Ishikawa (cell line): ENCODE measurements around the gene LPP.

ENCODE experiments used
- CEBPB ChIP-seq: IDR thresholded peaks from 2 replicates; pipeline ENCODE4 v1.6.1; 2012
- CREB1 ChIP-seq: IDR thresholded peaks from 2 replicates; pipeline ENCODE4 v1.6.1; 2012; ENCODE audit warnings: low read depth
- EGR1 ChIP-seq: IDR thresholded peaks from 2 replicates; pipeline ENCODE4 v1.6.1; 2012
- EP300 ChIP-seq: IDR thresholded peaks from 2 replicates; pipeline ENCODE4 v1.6.1; 2012; ENCODE audit warnings: borderline replicate concordance
- FOXM1 ChIP-seq: IDR thresholded peaks from 2 replicates; pipeline ENCODE4 v1.6.1; 2012; ENCODE audit warnings: low read depth, borderline replicate concordance
- MAX ChIP-seq: IDR thresholded peaks from 2 replicates; pipeline ENCODE4 v1.6.1; 2012
- NFIC ChIP-seq: IDR thresholded peaks from 2 replicates; pipeline ENCODE4 v1.6.1; 2012
- RAD21 ChIP-seq: IDR thresholded peaks from 2 replicates; pipeline ENCODE4 v1.6.1; 2012; ENCODE audit warnings: low read depth
- REST ChIP-seq: IDR thresholded peaks from 2 replicates; pipeline ENCODE4 v1.6.1; 2012; ENCODE audit warnings: low read depth, mild to moderate bottlenecking
- TAF1 ChIP-seq: IDR thresholded peaks from 2 replicates; pipeline ENCODE4 v1.6.1; 2012; ENCODE audit warnings: low read depth, mild to moderate bottlenecking
- TCF12 ChIP-seq: IDR thresholded peaks from 2 replicates; pipeline ENCODE4 v1.6.1; 2012; ENCODE audit warnings: low read depth
- TEAD4 ChIP-seq: IDR thresholded peaks from 2 replicates; pipeline ENCODE4 v1.6.1; 2012
- USF1 ChIP-seq: IDR thresholded peaks from 2 replicates; pipeline ENCODE4 v1.6.1; 2012
- YY1 ChIP-seq: IDR thresholded peaks from 2 replicates; pipeline ENCODE4 v1.6.1; 2012; ENCODE audit warnings: low read depth
- ZBTB7A ChIP-seq: IDR thresholded peaks from 2 replicates; pipeline ENCODE4 v1.6.1; 2012; ENCODE audit warnings: low read depth

LPP gene

GRCh38 chr3:188411750-188412149 is 257.8 kb downstream of the LPP start:
- TF ChIP-seq NFIC (no peak), TAF1 (no peak)

GRCh38 chr3:188415196-188415595 is 261.2 kb downstream of the LPP start:
- no peak for TF ChIP-seq TEAD4
- no peak for TF ChIP-seq ZBTB7A
- TF ChIP-seq RAD21, result no peak
- no peak for TF ChIP-seq CEBPB
- TF ChIP-seq REST, result no peak
- TF ChIP-seq TCF12, result no peak
- TF ChIP-seq EP300, result no peak
- no peak for TF ChIP-seq CREB1
- TF ChIP-seq FOXM1, result no peak
- TF ChIP-seq USF1, result no peak
- TF ChIP-seq YY1, result no peak
- TF ChIP-seq NFIC, result no peak
- no peak for TF ChIP-seq MAX
- no peak for TF ChIP-seq TAF1
- TF ChIP-seq EGR1, result no peak

GRCh38 chr3:188416041-188416440 is 262.1 kb downstream of the LPP start:
- no peak for TF ChIP-seq EGR1
- TF ChIP-seq CREB1, result no peak
- no peak for TF ChIP-seq RAD21
- no peak for TF ChIP-seq TEAD4
- TF ChIP-seq TCF12, result no peak
- TF ChIP-seq EP300, result no peak
- no peak for TF ChIP-seq MAX
- no peak for TF ChIP-seq CEBPB
- no peak for TF ChIP-seq REST

GRCh38 chr3:188417271-188417696 is 263.3 kb downstream of the LPP start:
- TF ChIP-seq EGR1 (no peak), YY1 (no peak), MAX (no peak), TCF12 (no peak), EP300 (no peak), CREB1 (no peak), TEAD4 (no peak), TAF1 (no peak), CEBPB (no peak), USF1 (no peak), ZBTB7A (no peak), NFIC (no peak)

- TF ChIP-seq CREB1, result no peak
- TF ChIP-seq ZBTB7A, result no peak
- no peak for TF ChIP-seq TAF1
- no peak for TF ChIP-seq RAD21
- no peak for TF ChIP-seq EGR1
- TF ChIP-seq TCF12, result no peak
- TF ChIP-seq REST, result no peak
- TF ChIP-seq CEBPB, result no peak
- no peak for TF ChIP-seq EP300
- TF ChIP-seq FOXM1, result no peak
- no peak for TF ChIP-seq MAX
- no peak for TF ChIP-seq YY1
- TF ChIP-seq USF1, result no peak
- no peak for TF ChIP-seq NFIC
- no peak for TF ChIP-seq TEAD4
These were observed 263.8 kb downstream of the LPP start for GRCh38 chr3:188417766-188418165.
